Breast epithelium (tissue), 4 donors: ENCODE data around the gene ENOX1. TPM values are rescaled to one million over a fixed set of nuclear protein-coding genes. Genes with fewer than 3 reads are reported as not detected.

ENCODE experiments used
- DNase-seq, 2 donors: peaks; one replicate each; pipeline ENCODE4 v3.0.0-alpha.2; 2019; ENCODE audit warnings: low spot score in 2 of 2
- H3K27ac ChIP-seq, 2 donors: fragments of 200-600 bp; sonication (generic) in 1 of 2; one replicate each; pipeline ENCODE4 v1.5.1; 2016 to 2019; ENCODE audit warnings: mild to moderate bottlenecking in 1 of 2
- H3K27me3 ChIP-seq, 2 donors: fragments of 200-600 bp; sonication (generic) in 1 of 2; one replicate each; pipeline versions ENCODE4 v1.5.1 to v1.6.0; 2017 to 2019; ENCODE audit warnings: control low read depth in 1 of 2, mild to moderate bottlenecking in 1 of 2
- H3K36me3 ChIP-seq: fragments of 200-600 bp; one replicate; pipeline ENCODE4 v1.5.1; 2019
- H3K4me1 ChIP-seq, 2 donors: fragments of 200-600 bp; sonication (generic); one replicate each; pipeline ENCODE4 v1.5.1; 2016 to 2019; ENCODE audit warnings: control low read depth in 1 of 2
- H3K4me3 ChIP-seq, 3 donors: fragments of 200-600 bp; sonication (generic); 1 replicate in 2 of 3; 2 replicates in 1 of 3; pipeline ENCODE4 v1.5.1; 2016 to 2019; ENCODE audit warnings: mild to moderate bottlenecking in 3 of 3, moderate library complexity in 2 of 3
- H3K9me3 ChIP-seq, 2 donors: fragments of 200-600 bp; sonication (generic) in 1 of 2; one replicate each; pipeline ENCODE4 v1.5.1; 2016 to 2019; ENCODE audit warnings: control low read depth in 1 of 2
- POLR2A ChIP-seq: fragments of 450-650 bp; IDR thresholded peaks from one replicate; pipeline ENCODE4 v1.6.1; 2016; ENCODE audit warnings: antibody characterized with exemption, mild to moderate bottlenecking, moderate library complexity
- POLR2AphosphoS5 ChIP-seq, 3 donors: sonication (generic); formaldehyde crosslinking; IDR thresholded peaks; one replicate each; pipeline ENCODE4 v1.6.1; 2017; ENCODE audit warnings: antibody characterized with exemption in 3 of 3
- intact Hi-C: fragments of 100-400 bp; cut with DNase I; formaldehyde crosslinking; loops from one replicate; pipeline ENCODE4 v1.15.1; 2023; ENCODE audit warnings: low total_unique reads
- total RNA-seq, 3 donors: library from RNA; depleted of rRNA; stranded (reverse); fragments of >200 nt; gene quantifications; one replicate each; pipeline ENCODE4 v1.1.0, GENCODE V29; 2016
- TF ChIP-seq, protein P1 (sequence below), 3 donors: fragments of 450-650 bp; IDR thresholded peaks; one replicate each; pipeline ENCODE4 v1.5.1; 2016 to 2017; ENCODE audit warnings: antibody characterized with exemption in 3 of 3, mild to moderate bottlenecking in 3 of 3, moderate library complexity in 3 of 3

Gene ENOX1
- total RNA-seq, 3 donors from 2014 or later: 1.9 to 2.3 (median 2.0) TPM

DNA sequence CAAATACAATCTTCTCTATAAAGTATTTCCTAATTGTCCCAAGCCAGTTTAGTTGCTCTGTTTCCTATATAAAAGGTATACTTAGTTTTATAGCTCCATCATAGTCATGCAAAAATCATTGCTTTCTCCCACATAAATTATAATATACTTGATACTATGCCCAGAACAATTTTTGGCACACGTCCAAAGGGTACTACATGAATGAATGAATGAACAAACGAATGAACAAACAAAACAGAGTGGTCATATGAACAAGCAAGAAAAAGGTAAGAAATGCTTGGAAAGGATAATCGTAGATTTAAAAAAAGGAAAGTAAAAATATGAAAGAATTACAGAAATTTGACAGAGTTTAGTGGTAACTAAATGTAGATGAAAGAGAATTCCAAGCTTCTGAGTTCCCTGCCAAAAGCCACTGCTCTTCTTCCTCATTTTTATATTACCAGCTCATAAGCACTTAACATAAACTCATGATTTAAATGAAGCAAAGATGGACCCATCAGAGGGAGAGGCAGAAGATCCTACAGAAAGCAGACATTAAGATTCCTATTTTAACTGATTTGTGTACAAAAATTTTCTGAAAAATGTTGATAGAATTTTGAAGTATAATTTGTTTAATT lies 123.2 kb downstream of the ENOX1 start:
- Histone ChIP-seq H3K27ac (no peak overlapping the region), H3K9me3 (no peaks in the 10 kb centered on the region), H3K36me3 (no peaks in the 10 kb centered on the region), H3K4me1 (no peaks in the 10 kb centered on the region), H3K27me3 (no peaks in the 10 kb centered on the region), H3K4me3 (no peak overlapping the region)
- intact Hi-C loops: no loop called here
- TF ChIP-seq POLR2AphosphoS5 (IDR thresholded peaks at IDR 0.05) (no peak), POLR2A (no peak)
- TF ChIP-seq, protein P1, sequence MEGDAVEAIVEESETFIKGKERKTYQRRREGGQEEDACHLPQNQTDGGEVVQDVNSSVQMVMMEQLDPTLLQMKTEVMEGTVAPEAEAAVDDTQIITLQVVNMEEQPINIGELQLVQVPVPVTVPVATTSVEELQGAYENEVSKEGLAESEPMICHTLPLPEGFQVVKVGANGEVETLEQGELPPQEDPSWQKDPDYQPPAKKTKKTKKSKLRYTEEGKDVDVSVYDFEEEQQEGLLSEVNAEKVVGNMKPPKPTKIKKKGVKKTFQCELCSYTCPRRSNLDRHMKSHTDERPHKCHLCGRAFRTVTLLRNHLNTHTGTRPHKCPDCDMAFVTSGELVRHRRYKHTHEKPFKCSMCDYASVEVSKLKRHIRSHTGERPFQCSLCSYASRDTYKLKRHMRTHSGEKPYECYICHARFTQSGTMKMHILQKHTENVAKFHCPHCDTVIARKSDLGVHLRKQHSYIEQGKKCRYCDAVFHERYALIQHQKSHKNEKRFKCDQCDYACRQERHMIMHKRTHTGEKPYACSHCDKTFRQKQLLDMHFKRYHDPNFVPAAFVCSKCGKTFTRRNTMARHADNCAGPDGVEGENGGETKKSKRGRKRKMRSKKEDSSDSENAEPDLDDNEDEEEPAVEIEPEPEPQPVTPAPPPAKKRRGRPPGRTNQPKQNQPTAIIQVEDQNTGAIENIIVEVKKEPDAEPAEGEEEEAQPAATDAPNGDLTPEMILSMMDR (IDR thresholded peaks at IDR 0.05): no peak
- DNase-seq: no peak

DNA sequence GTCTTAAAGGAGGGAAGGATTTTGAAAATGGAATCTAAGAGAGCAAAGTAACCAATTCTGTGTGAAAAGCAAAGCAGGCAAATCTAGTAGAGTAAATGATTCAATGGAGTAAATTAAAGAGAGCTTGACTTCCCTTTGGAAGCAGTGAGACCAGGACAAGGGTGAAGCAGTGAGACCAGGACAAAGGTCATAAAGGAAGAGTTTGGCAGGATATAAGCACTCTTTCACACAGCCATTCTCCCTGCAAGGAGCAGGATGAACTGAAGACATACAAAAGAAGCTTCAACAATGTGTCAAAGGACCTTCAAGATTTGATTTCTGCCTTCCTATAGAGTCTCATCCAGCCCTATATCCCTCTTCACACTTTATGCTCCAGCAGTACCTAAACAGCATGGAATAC lies 123.8 kb downstream of the ENOX1 start:
- Histone ChIP-seq H3K4me3 (no peak overlapping the region), H3K27ac (no peak overlapping the region), H3K36me3 (no peaks in the 10 kb centered on the region), H3K27me3 (no peaks in the 10 kb centered on the region), H3K9me3 (no peaks in the 10 kb centered on the region), H3K4me1 (no peaks in the 10 kb centered on the region)
- TF ChIP-seq POLR2AphosphoS5 (IDR thresholded peaks at IDR 0.05): no peak
- TF ChIP-seq, protein P1 (IDR thresholded peaks at IDR 0.05): no peak
- TF ChIP-seq POLR2A: no peak
- no peak for DNase-seq
- intact Hi-C loops: no loop called here

DNA sequence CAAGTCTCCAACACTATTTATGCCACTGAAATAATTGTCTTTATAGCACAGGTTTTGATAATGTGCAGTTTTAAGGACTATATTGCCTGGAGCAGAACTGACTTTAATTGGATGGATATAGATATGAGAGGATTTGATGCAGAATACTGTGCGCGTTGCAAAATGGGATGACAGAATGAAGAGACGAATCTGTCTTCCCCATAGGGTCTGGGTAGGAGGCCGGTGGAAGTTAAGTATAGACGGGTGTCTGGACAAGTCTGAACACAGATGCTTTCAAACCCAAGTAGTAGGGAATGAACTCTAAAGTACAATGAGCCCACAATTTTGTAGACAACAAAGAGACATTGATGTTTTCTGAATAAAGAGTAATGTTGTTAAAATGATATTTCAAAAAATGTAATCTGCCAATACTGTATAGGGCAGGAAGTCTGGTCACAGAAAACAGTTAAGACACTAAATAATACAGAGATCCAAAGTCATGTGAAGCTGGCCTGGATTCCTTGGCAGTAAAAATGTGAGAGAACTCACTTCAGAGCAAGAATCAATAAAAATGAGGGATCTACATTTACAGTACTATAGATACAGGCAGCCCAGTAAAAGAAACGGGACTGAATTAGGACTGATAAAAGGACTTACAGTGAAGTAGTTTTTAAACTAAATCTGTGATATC lies 125.5 kb downstream of the ENOX1 start:
- no peak overlapping the region for H3K4me3 ChIP-seq
- H3K9me3 ChIP-seq: no peaks in the 10 kb centered on the region
- intact Hi-C loops: no loop called here
- DNase-seq: no peak
- TF ChIP-seq POLR2AphosphoS5 (IDR thresholded peaks at IDR 0.05) (no peak), POLR2A (no peak)
- TF ChIP-seq, protein P1 (IDR thresholded peaks at IDR 0.05): no peak
- H3K27ac ChIP-seq: no peak overlapping the region
- H3K4me1 ChIP-seq: no peaks in the 10 kb centered on the region
- H3K27me3 ChIP-seq: no peaks in the 10 kb centered on the region
- no peaks in the 10 kb centered on the region for H3K36me3 ChIP-seq

DNA sequence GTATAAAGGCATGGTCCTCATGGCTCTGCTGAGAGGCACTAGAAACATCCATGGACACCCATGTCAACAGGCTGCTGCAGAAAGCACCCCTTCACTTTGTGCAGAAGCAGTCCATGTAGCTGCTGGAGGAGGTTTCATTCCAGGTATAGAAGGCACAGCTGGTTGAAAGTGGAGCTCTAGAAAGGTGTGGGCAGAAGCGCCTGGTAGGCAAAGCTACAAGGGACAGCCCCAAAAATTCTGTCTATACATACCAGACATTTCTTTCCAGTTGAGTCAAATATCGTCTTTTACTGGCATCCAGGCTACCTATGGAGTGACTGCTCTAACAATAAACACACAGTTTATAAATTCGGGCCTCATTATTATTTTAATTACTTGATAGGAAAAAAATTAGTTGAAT lies 129.3 kb downstream of the ENOX1 start:
- Histone ChIP-seq H3K27me3 (no peaks in the 10 kb centered on the region), H3K27ac (no peak overlapping the region), H3K36me3 (no peaks in the 10 kb centered on the region), H3K9me3 (no peaks in the 10 kb centered on the region), H3K4me3 (no peak overlapping the region), H3K4me1 (no peaks in the 10 kb centered on the region)
- no peak for DNase-seq
- intact Hi-C loops: no loop called here
- TF ChIP-seq POLR2AphosphoS5 (IDR thresholded peaks at IDR 0.05): no peak

DNA sequence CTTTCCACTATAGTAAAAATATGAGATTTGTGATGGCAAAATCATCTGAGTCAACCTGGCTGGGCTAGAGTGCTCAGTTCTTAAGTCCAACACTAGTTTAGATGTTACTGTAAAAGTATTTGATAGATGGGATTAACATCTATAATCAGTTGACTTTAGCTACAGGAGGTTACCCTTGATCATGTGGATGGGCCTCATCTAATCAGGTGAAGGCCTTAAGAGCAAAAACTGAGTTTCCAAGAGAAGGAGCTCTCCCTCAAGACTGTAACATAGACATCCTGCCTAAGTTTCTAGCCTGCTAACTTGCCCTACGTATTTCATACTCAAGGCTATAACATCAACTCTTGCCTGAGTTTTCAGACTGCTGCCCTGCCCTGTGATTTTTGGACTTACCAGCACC lies 132.8 kb downstream of the ENOX1 start:
- no peaks in the 10 kb centered on the region for H3K9me3 ChIP-seq
- DNase-seq: no peak
- no peak overlapping the region for H3K4me3 ChIP-seq
- H3K4me1 ChIP-seq: no peaks in the 10 kb centered on the region
- H3K27me3 ChIP-seq: no peaks in the 10 kb centered on the region
- no peaks in the 10 kb centered on the region for H3K36me3 ChIP-seq
- no peak overlapping the region for H3K27ac ChIP-seq
- intact Hi-C loops: no loop called here
- TF ChIP-seq, protein P1 (IDR thresholded peaks at IDR 0.05): no peak
- TF ChIP-seq POLR2A (no peak), POLR2AphosphoS5 (IDR thresholded peaks at IDR 0.05) (no peak)
